HL-60 (cell line): ENCODE data around the gene MYH15.

Source experiments
- DNase-seq, 2 experiments: peaks; one replicate each; pipeline ENCODE4 v3.0.0-alpha.2; 2010 to 2020; ENCODE audit warnings: low read depth in 1 of 2, low spot score in 1 of 2
- H3K27ac ChIP-seq: fragments of 250-450 bp; sonication (Bioruptor Pico); replicated peaks from 2 replicates; pipeline ENCODE4 v1.5.1; 2020; ENCODE audit warnings: mild to moderate bottlenecking, moderate library complexity
- H3K27me3 ChIP-seq: fragments of 250-450 bp; sonication (Bioruptor Pico); 2 replicates; pipeline ENCODE4 v1.5.1; 2021; ENCODE audit warnings: mild to moderate bottlenecking, moderate library complexity; ENCODE audit not compliant: insufficient read depth, poor library complexity, severe bottlenecking
- H3K4me3 ChIP-seq: replicated peaks from 2 replicates; pipeline ENCODE4 v1.5.1; 2011; ENCODE audit warnings: mild to moderate bottlenecking, control low read depth, low read length; ENCODE audit not compliant: insufficient read depth
- GABPA ChIP-seq: IDR thresholded peaks from 2 replicates; pipeline ENCODE4 v1.6.1; 2012; ENCODE audit warnings: low read depth
- POLR2AphosphoS5 ChIP-seq: IDR thresholded peaks from 2 replicates; pipeline ENCODE4 v1.6.1; 2012; ENCODE audit warnings: low read depth
- SPI1 ChIP-seq: IDR thresholded peaks from 2 replicates; pipeline ENCODE4 v1.6.1; 2012; ENCODE audit warnings: low read depth, mild to moderate bottlenecking, borderline replicate concordance
- TF ChIP-seq, protein P1 (sequence below): IDR thresholded peaks from 2 replicates; pipeline ENCODE4 v1.6.1; 2012; ENCODE audit warnings: low read depth; ENCODE audit not compliant: insufficient replicate concordance
- TF ChIP-seq, protein P2 (sequence below): IDR thresholded peaks from one replicate; pipeline ENCODE4 v1.5.1; 2011; ENCODE audit warnings: low read length, control low read depth, inconsistent platforms; ENCODE audit not compliant: insufficient read depth

The MYH15 gene

DNA sequence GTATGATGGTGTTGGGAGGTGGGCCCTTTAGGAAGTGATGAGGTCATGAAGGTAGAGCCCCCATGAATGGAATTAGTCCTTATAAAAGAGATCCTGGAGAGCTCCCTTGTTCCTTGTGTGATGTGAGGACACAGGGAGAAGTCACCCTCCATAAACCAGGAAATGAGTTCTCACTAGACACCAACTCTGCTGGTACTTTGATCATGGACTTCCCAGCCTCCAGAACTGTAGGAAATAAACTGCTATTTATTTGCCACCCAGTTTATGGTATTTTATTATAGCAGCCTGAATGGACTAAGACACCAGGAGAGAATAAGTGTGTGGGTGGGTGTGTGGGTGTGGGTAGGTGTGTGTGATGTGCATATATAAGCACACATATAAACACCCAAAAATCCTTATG is 71.9 kb downstream of the MYH15 start:
- no peaks in the 10 kb centered on the region for H3K27me3 ChIP-seq
- DNase-seq, result no peak
- TF ChIP-seq SPI1 (no peak), POLR2AphosphoS5 (no peak), GABPA (no peak)
- TF ChIP-seq, protein P1, sequence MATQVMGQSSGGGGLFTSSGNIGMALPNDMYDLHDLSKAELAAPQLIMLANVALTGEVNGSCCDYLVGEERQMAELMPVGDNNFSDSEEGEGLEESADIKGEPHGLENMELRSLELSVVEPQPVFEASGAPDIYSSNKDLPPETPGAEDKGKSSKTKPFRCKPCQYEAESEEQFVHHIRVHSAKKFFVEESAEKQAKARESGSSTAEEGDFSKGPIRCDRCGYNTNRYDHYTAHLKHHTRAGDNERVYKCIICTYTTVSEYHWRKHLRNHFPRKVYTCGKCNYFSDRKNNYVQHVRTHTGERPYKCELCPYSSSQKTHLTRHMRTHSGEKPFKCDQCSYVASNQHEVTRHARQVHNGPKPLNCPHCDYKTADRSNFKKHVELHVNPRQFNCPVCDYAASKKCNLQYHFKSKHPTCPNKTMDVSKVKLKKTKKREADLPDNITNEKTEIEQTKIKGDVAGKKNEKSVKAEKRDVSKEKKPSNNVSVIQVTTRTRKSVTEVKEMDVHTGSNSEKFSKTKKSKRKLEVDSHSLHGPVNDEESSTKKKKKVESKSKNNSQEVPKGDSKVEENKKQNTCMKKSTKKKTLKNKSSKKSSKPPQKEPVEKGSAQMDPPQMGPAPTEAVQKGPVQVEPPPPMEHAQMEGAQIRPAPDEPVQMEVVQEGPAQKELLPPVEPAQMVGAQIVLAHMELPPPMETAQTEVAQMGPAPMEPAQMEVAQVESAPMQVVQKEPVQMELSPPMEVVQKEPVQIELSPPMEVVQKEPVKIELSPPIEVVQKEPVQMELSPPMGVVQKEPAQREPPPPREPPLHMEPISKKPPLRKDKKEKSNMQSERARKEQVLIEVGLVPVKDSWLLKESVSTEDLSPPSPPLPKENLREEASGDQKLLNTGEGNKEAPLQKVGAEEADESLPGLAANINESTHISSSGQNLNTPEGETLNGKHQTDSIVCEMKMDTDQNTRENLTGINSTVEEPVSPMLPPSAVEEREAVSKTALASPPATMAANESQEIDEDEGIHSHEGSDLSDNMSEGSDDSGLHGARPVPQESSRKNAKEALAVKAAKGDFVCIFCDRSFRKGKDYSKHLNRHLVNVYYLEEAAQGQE, result no peak
- TF ChIP-seq, protein P2, sequence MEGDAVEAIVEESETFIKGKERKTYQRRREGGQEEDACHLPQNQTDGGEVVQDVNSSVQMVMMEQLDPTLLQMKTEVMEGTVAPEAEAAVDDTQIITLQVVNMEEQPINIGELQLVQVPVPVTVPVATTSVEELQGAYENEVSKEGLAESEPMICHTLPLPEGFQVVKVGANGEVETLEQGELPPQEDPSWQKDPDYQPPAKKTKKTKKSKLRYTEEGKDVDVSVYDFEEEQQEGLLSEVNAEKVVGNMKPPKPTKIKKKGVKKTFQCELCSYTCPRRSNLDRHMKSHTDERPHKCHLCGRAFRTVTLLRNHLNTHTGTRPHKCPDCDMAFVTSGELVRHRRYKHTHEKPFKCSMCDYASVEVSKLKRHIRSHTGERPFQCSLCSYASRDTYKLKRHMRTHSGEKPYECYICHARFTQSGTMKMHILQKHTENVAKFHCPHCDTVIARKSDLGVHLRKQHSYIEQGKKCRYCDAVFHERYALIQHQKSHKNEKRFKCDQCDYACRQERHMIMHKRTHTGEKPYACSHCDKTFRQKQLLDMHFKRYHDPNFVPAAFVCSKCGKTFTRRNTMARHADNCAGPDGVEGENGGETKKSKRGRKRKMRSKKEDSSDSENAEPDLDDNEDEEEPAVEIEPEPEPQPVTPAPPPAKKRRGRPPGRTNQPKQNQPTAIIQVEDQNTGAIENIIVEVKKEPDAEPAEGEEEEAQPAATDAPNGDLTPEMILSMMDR, result no peak
- no peak overlapping the region for H3K27ac ChIP-seq
- no peak overlapping the region for H3K4me3 ChIP-seq

GRCh38 chr3:108437439-108437838 is 73.0 kb downstream of the MYH15 start:
- DNase-seq, result no peak

DNA sequence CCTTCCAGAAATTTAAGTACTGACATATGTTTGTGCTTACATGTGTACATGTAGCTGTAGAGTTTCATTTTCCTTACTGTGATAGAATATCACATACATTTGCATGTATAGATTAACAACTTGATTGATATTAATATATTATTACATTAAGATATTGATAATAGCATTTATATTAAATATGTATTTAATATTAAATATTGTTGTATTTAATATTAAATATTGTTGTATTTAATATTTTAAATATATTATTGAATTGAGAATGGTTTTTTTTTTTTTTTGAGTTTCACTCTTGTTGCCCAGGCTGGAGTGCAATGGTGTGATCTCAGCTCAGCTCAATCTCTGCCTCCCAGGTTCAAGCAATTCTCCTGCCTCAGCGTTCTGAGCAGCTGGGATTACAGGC is 76.5 kb downstream of the MYH15 start:
- no peaks in the 10 kb centered on the region for H3K27me3 ChIP-seq
- no peak overlapping the region for H3K27ac ChIP-seq
- TF ChIP-seq, protein P1, result no peak
- TF ChIP-seq GABPA (no peak), SPI1 (no peak), POLR2AphosphoS5 (no peak)
- TF ChIP-seq, protein P2, result no peak
- DNase-seq, result no peak
- no peak overlapping the region for H3K4me3 ChIP-seq

More at GRCh38 chr3:108437439-108437838, 73.0 kb downstream of the MYH15 start:
- Histone ChIP-seq H3K27me3 (no peaks in the 10 kb centered on the region), H3K4me3 (no peak overlapping the region), H3K27ac (no peak overlapping the region)
- TF ChIP-seq, protein P1, result no peak
- no peak for TF ChIP-seq POLR2AphosphoS5
- TF ChIP-seq, protein P2, result no peak
- TF ChIP-seq GABPA, result no peak
- TF ChIP-seq SPI1, result no peak
